ENCODE measurements around the gene DDX47.
A peak's percentile ranks its signal among the peaks of the same experiment; 100 is the strongest.
"Not testable (repeated sequence)": the region's sequence is repeated elsewhere in the genome, so short reads cannot be mapped to it uniquely, and the experiment has no call there.

DDX47 gene

DNA sequence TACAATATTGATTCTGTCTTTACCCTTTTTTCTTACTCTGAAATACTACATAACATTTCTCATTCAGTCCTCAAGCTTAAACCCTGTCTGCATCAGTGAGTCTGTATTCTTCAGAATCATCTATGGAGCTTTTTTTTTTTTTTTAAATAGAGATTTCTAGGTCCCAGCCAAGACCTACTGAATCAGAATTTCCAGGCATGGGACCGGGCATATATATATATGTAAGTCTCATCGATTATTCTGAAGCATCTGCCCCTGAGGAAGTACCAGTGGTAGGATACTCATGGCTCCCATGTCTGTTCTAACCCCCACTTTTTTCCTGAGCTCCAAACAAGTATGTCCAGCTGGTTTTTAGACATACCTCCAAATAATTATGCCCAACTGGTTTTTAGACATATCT lies 6.1 kb downstream of the DDX47 start:
- Histone ChIP-seq H3K27me3 (ENCODE audit: insufficient read depth, low read length, poor library complexity, severe bottlenecking) (no peaks in the 10 kb centered on the region), H4K20me1 (ENCODE audit: insufficient read depth, low read length, poor library complexity, severe bottlenecking) (peaks cover 18% of the 10 kb centered on the region), H3K9me3 (ENCODE audit: insufficient read depth, low read depth, low read length) (no peaks in the 10 kb centered on the region), H3K36me3 (ENCODE audit: insufficient read depth, low read length) (peaks cover 37% of the 10 kb centered on the region), H3K9ac (ENCODE audit: low read depth, low read length, poor library complexity, severe bottlenecking) (peak overlapping the region; percentile 2), H3K79me2 (ENCODE audit: insufficient read depth, low read length) (peaks cover 66% of the 10 kb centered on the region), H3F3A (ENCODE audit: low read depth) (no peaks in the 10 kb centered on the region), H2AFZ (ENCODE audit: low read length) (no peak overlapping the region), H3K4me2 (ENCODE audit: low read depth, low read length, poor library complexity, severe bottlenecking) (peak overlapping the region; percentile 54), H3K4me3 (ENCODE audit: low read length, poor library complexity, severe bottlenecking) (no peak overlapping the region), H3K4me1 (ENCODE audit: insufficient read depth, low read length, poor library complexity, severe bottlenecking) (peaks cover 48% of the 10 kb centered on the region), H3K9me2 (replicated peaks; ENCODE audit: low read depth, low read length) (no peaks in the 10 kb centered on the region)
- TF ChIP-seq, protein P1, sequence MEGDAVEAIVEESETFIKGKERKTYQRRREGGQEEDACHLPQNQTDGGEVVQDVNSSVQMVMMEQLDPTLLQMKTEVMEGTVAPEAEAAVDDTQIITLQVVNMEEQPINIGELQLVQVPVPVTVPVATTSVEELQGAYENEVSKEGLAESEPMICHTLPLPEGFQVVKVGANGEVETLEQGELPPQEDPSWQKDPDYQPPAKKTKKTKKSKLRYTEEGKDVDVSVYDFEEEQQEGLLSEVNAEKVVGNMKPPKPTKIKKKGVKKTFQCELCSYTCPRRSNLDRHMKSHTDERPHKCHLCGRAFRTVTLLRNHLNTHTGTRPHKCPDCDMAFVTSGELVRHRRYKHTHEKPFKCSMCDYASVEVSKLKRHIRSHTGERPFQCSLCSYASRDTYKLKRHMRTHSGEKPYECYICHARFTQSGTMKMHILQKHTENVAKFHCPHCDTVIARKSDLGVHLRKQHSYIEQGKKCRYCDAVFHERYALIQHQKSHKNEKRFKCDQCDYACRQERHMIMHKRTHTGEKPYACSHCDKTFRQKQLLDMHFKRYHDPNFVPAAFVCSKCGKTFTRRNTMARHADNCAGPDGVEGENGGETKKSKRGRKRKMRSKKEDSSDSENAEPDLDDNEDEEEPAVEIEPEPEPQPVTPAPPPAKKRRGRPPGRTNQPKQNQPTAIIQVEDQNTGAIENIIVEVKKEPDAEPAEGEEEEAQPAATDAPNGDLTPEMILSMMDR (conservative IDR thresholded peaks at IDR 0.05; ENCODE audit: low read length): no peak

DNA sequence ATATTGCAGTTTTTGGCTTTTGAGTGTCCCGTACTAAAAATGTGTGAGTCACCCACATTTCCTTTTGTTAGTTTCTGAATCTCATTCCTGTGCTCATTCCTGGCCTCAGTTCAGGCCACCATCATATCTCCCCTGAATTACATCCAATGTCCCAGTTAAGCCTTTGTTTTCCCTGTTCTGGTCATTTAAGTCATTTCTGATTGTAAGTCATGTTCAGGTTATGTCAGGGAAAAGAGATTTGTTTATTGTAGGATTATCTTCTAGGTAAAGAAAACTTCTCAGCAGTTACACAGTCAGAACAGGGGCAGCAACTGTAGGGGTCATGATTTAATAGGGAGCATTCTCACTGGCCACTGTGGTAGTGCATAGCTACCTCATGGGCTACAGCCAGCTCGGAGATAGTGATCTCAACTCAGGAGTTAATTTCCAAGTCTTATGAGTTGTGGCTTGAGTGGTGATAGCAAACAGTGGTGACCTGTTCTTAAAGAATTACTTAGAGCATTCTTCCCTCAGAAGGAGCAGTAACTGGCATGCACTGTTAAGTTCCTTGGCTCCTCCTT lies 6.7 kb downstream of the DDX47 start:
- Histone ChIP-seq H2AFZ (ENCODE audit: low read length) (no peak overlapping the region), H3K4me2 (ENCODE audit: low read depth, low read length, poor library complexity, severe bottlenecking) (peak overlapping the region; percentile 54), H3K4me3 (ENCODE audit: low read length, poor library complexity, severe bottlenecking) (peak overlapping the region; percentile 10), H3K79me2 (ENCODE audit: insufficient read depth, low read length) (peaks cover 60% of the 10 kb centered on the region), H3F3A (ENCODE audit: low read depth) (no peaks in the 10 kb centered on the region), H3K9me2 (replicated peaks; ENCODE audit: low read depth, low read length) (no peaks in the 10 kb centered on the region), H3K27me3 (ENCODE audit: insufficient read depth, low read length, poor library complexity, severe bottlenecking) (no peaks in the 10 kb centered on the region), H3K9ac (ENCODE audit: low read depth, low read length, poor library complexity, severe bottlenecking) (peak overlapping the region; percentile 2), H3K4me1 (ENCODE audit: insufficient read depth, low read length, poor library complexity, severe bottlenecking) (peaks cover 42% of the 10 kb centered on the region), H3K36me3 (ENCODE audit: insufficient read depth, low read length) (peaks cover 43% of the 10 kb centered on the region), H3K9me3 (ENCODE audit: insufficient read depth, low read depth, low read length) (no peaks in the 10 kb centered on the region), H4K20me1 (ENCODE audit: insufficient read depth, low read length, poor library complexity, severe bottlenecking) (peaks cover 18% of the 10 kb centered on the region)
- TF ChIP-seq, protein P1 (conservative IDR thresholded peaks at IDR 0.05; ENCODE audit: low read length): no peak
- no peak for TF ChIP-seq EZH2phosphoT487 (IDR thresholded peaks at IDR 0.05; ENCODE audit: borderline replicate concordance)

DNA sequence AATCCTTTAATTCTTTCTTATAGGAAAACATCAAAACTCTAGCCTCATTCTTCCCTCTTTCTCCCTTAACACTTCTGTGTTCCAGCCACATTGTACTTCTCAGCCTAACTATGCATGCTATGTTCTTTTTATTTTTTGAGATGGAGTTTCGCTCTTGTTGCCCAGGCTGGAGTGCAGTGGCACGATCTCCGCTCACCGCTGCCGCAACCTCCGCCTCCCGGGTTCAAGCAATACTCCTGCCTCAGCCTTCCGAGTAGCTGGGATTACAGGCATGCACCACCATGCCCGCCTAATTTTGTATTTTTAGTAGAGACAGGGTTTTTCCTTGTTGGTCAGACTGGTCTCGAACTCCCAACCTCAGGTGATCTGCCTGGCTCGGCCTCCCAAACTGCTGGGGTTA lies 7.2 kb downstream of the DDX47 start:
- peaks cover 47% of the 10 kb centered on the region for H3K36me3 ChIP-seq (ENCODE audit: insufficient read depth, low read length)

DNA sequence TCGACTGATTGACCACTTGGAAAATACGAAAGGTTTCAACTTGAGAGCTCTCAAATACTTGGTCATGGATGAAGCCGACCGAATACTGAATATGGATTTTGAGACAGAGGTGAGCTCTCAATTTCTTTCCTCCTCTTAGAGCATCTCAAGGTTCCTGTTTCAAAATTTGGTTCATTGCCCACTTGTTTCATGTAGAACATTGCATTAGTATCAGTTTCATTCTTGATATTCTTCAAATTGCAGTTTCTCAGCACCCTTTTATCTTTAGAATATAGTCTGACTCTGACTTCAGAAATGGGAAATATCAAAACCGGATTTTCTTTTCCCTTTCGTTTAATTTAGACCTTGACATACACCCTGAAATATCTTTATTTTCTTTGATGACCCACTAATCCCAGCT lies 8.8 kb downstream of the DDX47 start:
- Histone ChIP-seq H3K27me3 (ENCODE audit: insufficient read depth, low read length, poor library complexity, severe bottlenecking) (no peaks in the 10 kb centered on the region), H3F3A (ENCODE audit: low read depth) (no peaks in the 10 kb centered on the region), H3K9ac (ENCODE audit: low read depth, low read length, poor library complexity, severe bottlenecking) (no peak overlapping the region), H3K9me3 (ENCODE audit: insufficient read depth, low read depth, low read length) (no peaks in the 10 kb centered on the region), H3K4me1 (ENCODE audit: insufficient read depth, low read length, poor library complexity, severe bottlenecking) (peaks cover 23% of the 10 kb centered on the region), H4K20me1 (ENCODE audit: insufficient read depth, low read length, poor library complexity, severe bottlenecking) (peaks cover 4% of the 10 kb centered on the region), H3K9me2 (replicated peaks; ENCODE audit: low read depth, low read length) (no peaks in the 10 kb centered on the region), H3K4me3 (ENCODE audit: low read length, poor library complexity, severe bottlenecking) (no peak overlapping the region), H3K36me3 (ENCODE audit: insufficient read depth, low read length) (peaks cover 63% of the 10 kb centered on the region), H3K4me2 (ENCODE audit: low read depth, low read length, poor library complexity, severe bottlenecking) (no peak overlapping the region), H2AFZ (ENCODE audit: low read length) (no peak overlapping the region), H3K79me2 (ENCODE audit: insufficient read depth, low read length) (peaks cover 39% of the 10 kb centered on the region)
- no peak for TF ChIP-seq EZH2phosphoT487 (IDR thresholded peaks at IDR 0.05; ENCODE audit: borderline replicate concordance)
- TF ChIP-seq, protein P1 (conservative IDR thresholded peaks at IDR 0.05; ENCODE audit: low read length): no peak

More for the DNA sequence above, 7.2 kb downstream of the DDX47 start:
- H2AFZ ChIP-seq (ENCODE audit: low read length); H3K9me3 ChIP-seq (ENCODE audit: insufficient read depth, low read depth, low read length); H3K4me3 ChIP-seq (ENCODE audit: low read length, poor library complexity, severe bottlenecking); H3K4me2 ChIP-seq (ENCODE audit: low read depth, low read length, poor library complexity, severe bottlenecking); H3K27me3 ChIP-seq (ENCODE audit: insufficient read depth, low read length, poor library complexity, severe bottlenecking); H3K9me2 ChIP-seq (replicated peaks; ENCODE audit: low read depth, low read length); H3F3A ChIP-seq (ENCODE audit: low read depth); H3K9ac ChIP-seq (ENCODE audit: low read depth, low read length, poor library complexity, severe bottlenecking): not testable (repeated sequence)
- Histone ChIP-seq H3K4me1 (ENCODE audit: insufficient read depth, low read length, poor library complexity, severe bottlenecking) (peaks cover 39% of the 10 kb centered on the region), H4K20me1 (ENCODE audit: insufficient read depth, low read length, poor library complexity, severe bottlenecking) (peaks cover 18% of the 10 kb centered on the region), H3K79me2 (ENCODE audit: insufficient read depth, low read length) (peaks cover 55% of the 10 kb centered on the region)
